ENCODE results near the gene CPAMD8.

The CPAMD8 gene

DNA sequence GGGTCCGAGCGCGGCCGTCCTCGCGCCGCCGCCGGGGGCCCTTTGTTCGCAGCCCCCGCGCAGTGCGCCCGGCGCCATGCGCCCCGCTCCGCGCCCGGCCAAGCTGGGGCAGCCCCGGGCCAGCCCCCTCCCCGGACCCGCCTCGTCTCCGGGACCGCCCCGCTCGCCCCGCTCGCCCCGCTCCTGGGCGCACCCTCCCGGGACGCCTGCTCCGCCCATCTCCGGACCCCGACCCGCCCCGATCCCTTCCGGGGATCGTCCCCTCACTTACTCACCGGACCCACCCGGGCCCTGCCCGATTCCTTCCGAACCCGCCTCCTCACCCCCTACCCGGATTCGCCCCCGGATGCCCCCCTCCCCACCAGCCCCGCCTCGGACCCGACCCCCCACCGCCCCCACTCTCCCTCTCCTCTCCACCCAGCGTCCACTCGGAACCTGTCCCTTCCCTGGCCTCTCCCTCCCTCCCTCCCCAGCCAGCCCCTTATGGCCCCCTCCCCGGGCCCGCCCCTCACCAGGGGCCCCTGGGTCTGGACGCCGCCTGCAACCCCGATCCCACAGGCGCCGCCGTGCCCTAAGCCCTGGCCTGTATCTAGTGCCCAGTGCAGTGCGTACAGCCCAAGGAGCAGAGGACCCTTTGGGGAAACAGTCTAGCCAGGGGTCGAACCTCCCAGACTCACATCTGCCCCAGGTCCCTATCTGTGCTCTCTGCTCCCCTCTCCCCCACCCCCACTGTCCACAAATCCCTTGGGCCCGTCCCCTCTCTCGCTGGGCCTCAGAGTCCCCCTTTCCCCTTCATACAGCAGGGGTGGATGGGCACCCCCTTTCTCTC lies at the start of gene CPAMD8:
Gene CPAMD8 (minus strand): TSS at position 105 of the 829 bp plus-strand sequence. CDS start 168 bp downstream, outside the sequence.
- peak; percentile 54 for DNase-seq

- peak; percentile 77 for DNase-seq
Observed at GRCh38 chr19:17075864-17076542, 49.4 kb upstream of the CPAMD8 start.

DNA sequence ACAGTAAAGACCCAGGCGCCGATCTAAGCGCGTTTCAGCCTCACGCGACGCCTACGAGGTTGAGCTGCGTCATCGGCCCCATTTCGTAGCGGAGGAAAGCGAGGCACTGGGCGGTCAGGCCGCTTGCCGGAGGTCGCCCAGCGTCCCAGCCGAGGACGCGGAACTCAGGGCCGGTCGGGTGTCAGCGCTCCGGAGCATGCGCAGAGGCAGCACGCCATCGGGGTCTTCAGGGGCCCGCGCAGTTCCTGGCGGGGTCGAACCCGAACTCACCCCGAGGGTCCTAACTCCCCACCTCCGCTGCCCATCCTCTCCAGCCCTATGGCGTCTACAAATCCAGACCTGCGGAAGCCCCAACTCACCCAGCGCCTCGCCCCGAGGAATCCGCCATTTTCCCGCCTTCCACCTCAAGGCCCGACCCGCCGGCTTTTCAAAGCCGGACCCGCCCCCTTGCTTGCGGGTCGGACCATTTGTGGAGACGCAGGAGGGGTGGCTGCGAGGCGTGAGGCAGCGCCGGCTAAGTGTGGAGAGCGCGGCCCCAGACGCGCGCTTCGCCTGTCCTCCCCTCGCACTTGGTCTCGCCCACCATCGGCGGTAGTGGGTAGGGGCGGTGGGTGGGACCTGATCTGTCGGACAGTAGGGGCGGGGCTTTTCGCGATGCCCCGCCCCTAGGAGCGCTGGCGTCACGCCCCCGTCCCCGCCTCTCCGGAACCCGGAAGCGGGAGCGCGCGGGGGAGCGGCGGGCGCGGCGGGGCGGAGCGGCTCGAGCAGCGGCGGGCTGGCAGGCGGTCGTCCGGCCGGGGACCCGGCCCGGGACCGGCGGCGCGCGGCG lies 48.6 kb upstream of the CPAMD8 start, which contains the start of the genes HAUS8 and MYO9B:
Gene HAUS8 (minus strand): TSS at position 418 of the 829 bp plus-strand sequence. CDS start 30 bp downstream, at position 388.
Gene MYO9B (plus strand): TSS at position 743 of the 829 bp plus-strand sequence. CDS start 25,941 bp downstream, outside the sequence.
- peak; percentile 100 for DNase-seq

GRCh38 chr19:17074634-17075034 lies 48.0 kb upstream of the CPAMD8 start:
- no peak for DNase-seq

DNA sequence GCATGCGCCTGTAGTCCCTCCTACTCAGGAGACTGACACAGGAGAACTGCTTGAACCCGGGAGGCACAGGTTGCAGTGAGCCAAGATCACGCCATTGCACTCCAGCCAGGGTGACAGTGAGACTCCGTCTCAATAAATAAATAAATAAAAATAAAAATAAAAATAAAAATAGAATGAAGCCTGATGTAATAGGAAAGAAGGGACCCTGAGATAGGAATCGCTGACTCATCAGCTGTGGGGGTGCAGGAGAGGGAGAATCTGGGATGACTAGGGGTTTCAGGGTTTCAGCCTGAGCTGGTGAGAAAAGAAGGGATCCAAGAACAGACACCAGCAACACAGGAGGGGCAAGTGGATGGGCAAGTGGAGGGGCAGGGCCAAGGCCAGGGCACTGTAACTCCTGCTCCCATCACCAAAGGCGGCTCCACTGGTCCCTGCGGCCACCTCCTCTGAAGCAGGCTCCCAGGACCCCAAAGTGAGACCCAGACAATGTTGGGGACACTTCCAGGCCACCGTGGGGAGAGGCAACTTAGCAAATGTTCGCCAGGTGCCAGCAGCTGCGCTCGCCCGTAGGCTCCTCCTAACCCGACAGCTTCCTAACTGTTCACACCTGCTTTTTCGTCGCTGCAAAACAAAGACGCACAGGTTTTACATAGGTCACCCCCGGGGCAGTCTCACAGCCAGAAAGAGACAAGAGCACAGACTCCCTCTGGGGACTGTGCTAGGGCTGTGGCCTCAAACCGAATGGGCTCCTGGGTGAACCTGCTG lies 47.4 kb upstream of the CPAMD8 start:
- DNase-seq: no peak

- no peak for DNase-seq
Observed at GRCh38 chr19:17070912-17071311, 44.3 kb upstream of the CPAMD8 start.

DNA sequence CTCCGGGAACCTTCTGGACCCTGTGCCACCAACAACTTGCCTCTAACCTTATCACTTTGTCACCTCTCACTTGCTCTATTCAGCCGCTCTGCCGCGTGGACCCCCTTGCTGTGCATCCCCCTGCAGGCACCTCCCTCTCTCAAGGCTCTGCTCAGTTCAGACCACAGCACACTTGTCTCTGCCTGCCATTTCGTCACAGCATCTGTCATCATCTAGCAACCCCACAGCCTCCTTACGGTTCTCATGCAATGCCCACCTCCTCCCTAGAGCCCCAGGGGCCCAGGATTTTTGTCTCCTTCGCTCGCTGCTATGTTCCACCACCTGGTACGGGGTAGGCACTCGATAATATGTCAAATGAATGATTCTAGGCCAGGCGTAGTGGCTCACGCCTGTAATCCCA lies 43.8 kb upstream of the CPAMD8 start:
- no peak for DNase-seq

- no peak for DNase-seq
Observed at GRCh38 chr19:17069193-17069592, 42.6 kb upstream of the CPAMD8 start.

- no peak for DNase-seq
Observed at GRCh38 chr19:17063428-17063827, 36.8 kb upstream of the CPAMD8 start.

DNA sequence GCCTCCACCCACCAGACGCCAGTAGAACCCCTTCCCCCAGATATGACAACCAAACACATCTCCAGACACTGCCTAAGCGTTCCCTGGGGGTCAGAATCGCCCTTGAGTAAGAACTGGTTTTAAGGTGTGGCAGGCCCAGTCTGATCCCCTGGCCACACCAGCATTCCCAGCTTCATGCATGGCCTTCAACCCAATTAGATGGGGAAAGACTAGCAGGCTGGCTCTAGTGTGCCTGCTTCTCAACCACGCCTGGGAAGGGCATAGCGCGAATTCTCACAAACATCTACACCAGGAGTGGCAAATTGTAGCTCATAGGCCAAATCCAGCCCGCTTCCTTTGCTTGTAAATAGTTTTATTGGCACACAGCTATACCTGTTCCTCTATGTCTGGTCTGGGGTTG lies 35.1 kb upstream of the CPAMD8 start:
- DNase-seq: no peak

- DNase-seq: no peak
Observed at GRCh38 chr19:17061205-17061604, 34.6 kb upstream of the CPAMD8 start.

DNA sequence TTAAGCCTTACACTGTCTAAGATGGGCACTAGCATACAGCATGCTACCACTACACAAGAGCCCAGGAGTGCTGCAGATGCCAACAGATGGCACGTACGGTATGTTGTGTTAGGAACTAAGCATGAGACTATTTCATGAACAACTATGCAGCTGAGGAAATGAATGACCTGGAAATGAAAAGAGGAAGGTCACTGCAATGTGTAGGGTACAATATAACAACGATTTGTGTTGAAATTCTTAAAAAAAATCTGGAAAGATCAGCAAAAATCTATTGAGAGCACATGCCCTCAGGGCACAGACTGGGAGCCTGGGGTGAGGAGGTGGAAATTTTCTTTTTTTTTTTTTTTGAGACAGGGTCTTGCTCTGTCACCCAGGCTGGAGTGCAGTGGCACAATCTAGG lies 34.2 kb upstream of the CPAMD8 start:
- DNase-seq: no peak

DNA sequence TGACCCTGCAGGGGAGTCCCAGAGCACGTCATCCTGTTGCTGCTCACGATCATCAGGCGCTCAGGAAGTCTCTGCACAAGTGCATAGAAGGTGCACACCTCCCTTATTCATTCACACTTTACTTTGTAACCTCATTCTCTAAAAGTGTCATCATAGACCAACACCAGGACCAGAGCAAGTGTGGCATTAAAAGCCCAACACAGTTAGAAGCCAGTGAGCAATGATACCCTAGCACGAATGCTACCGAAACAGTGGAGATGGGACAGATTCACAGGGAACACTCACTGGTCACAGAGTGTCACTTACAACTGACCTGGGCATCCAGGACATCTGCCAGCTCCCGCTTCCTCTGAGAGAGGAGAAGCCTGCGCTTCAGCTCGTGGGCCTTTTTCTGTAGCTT lies 31.6 kb upstream of the CPAMD8 start:
- no peak for DNase-seq

DNA sequence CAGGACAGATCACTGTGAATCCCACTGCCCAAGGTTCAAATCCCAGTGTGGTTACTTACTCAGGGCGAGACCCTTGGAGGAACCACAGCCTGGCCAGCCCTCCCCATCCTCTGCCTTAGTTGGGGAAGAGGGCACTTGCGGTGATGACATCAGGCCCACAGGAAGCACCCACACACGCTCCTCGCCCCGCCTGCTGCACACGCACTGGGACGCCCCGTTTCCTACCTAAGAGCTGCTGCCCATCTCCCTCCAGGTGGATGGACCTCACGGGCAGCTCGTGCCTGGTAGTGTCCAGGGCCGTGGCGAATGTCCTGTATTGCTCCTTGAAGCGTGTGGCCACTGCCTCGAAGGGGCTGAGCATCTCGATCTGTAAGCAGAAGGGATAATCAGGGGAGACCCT lies 29.0 kb upstream of the CPAMD8 start:
- no peak for DNase-seq

GRCh38 chr19:17054746-17055145 lies 28.1 kb upstream of the CPAMD8 start:
- no peak for DNase-seq

GRCh38 chr19:17052439-17052838 lies 25.8 kb upstream of the CPAMD8 start:
- DNase-seq: peak; percentile 57

DNA sequence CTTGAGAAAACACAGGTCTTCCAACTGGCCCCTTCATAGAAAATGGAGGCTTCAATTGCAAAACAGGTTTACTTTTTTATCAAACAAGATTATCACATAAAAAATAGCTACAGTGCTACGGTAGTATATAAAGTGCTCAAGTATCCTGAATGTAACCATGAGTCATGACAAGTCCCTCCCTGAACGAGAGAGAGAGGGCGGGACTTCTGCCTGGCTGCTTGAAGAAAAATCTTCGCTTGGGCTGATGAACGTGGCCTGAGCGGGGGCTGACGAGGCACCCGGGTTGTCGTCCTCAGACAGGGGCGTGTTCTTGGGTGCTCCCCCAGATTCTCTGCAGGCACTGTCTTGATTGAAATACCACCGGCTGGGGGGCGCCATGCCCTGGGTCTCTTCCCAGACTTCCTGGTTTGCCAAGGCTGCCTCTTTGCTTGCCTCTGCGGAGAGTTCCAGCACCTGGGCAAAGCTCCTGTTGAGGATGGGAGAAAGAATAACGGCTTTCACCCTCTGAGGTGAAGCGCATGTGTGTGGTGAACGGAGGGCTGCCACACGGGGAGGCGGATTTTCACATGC lies 23.2 kb upstream of the CPAMD8 start:
- DNase-seq: no peak

- DNase-seq: no peak
Observed at GRCh38 chr19:17048885-17049453, 22.4 kb upstream of the CPAMD8 start.

GRCh38 chr19:17045907-17046502 lies 19.4 kb upstream of the CPAMD8 start:
- no peak for DNase-seq

GRCh38 chr19:17043744-17044143 lies 17.1 kb upstream of the CPAMD8 start:
- DNase-seq: no peak

DNA sequence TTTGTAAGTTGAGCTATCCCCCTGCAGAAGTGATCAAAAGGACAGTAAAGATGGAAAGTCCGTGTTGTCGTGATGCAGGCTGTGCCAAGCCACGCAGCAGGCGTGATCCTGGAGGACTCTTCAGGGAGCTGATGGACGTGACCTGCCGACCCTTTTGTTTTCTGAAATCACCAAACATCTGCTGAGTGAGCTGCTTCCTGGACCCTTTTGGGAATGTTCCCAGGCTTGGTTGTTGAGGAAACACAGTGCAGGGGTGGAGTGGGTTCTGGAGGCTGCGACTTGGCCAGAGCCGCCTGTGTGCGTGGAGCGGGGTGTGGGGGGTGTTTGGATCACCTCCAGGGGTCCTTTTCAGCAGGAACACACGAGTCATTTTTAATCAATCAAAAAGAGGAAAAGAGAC lies 15.4 kb upstream of the CPAMD8 start:
- peak; percentile 54 for DNase-seq

All from right hindlimb (tissue), 1 donor.